ENCODE results near the gene PIP5KL1. TPM values are rescaled to one million over a fixed set of nuclear protein-coding genes. Genes with fewer than 3 reads are reported as not detected.

The PIP5KL1 gene
- total and polyA plus RNA-seq, 2 donors (not counting 3 experiments of a cell fraction or from before 2014, with no cell fraction given) = 1.5 to 2.9 TPM

DNA sequence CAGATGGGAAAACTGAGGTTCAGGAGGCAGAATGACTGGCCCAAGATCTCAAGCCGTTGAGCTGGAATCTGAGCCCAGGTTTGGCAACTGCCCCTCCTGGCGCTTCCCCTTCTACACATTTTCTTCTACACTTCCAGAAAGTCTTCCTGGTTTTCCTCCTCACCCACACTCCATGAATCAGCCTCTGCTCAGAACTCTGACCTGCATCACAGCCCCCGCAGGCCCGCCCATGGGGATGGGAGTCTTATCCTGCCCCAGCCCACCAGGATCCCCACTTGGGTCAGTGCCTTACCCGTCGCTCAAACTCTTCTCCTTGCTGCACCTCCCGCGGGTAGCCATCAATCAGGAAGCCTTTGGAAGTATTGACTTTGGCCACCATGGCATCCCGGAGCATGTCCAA lies 59.0 kb downstream of the PIP5KL1 start:
- Histone ChIP-seq H3K4me2 (ENCODE audit: insufficient read depth, low read length) (no peak overlapping the region), H3K4me3 (replicated peaks in 1 of 3; ENCODE audit: insufficient read depth in 1 of 3, low read depth in 1 of 3, low read length in 3 of 3) (no peak overlapping the region), H3K4me1 (ENCODE audit: control insufficient read depth, extremely low read depth, insufficient read depth, low read length) (peaks cover 20% of the 10 kb centered on the region), H3K79me2 (ENCODE audit: control insufficient read depth, insufficient read depth, low read length) (peaks cover 11% of the 10 kb centered on the region), H3K27me3 (ENCODE audit: control insufficient read depth in 2 of 2, insufficient read depth in 2 of 2, low read length in 2 of 2) (no peaks in the 10 kb centered on the region), H3K36me3 (ENCODE audit: control insufficient read depth in 2 of 2, extremely low read depth in 1 of 2, insufficient read depth in 2 of 2, low read length in 2 of 2) (peaks cover 0 to 20% of the 10 kb centered on the region in 2 experiments), H4K20me1 (replicated peaks; ENCODE audit: control insufficient read depth, extremely low read depth, insufficient read depth, low read length) (no peaks in the 10 kb centered on the region), H3K9me3 (replicated peaks; ENCODE audit: control insufficient read depth, insufficient read depth, low read length) (no peaks in the 10 kb centered on the region), H3K27ac (ENCODE audit: insufficient read depth, low read depth, low read length) (no peak overlapping the region), H2AFZ (ENCODE audit: low read depth, low read length) (no peak overlapping the region), H3K9ac (replicated peaks; ENCODE audit: extremely low read depth, insufficient read depth, low read length) (no peak overlapping the region), H3K9me1 (replicated peaks; ENCODE audit: control insufficient read depth, extremely low read depth, insufficient read depth, low read length) (no peaks in the 10 kb centered on the region)
- no TSS peak for BruUV-seq (replicated peaks)
- intact Hi-C loops (cut with micrococcal nuclease) = loop anchor here (2.0 kb wide), 1 partner anchor 55 kb away; no protein-coding TSS in a partner anchor
- CTCF ChIA-PET = interaction anchor here (1.0 to 4.2 kb wide), 3 partner anchors 10 to 50 kb away, joined by 3 to 27 read pairs (median 8); no protein-coding TSS in a partner anchor
- POLR2A ChIA-PET = no interaction called here
- FAIRE-seq (no peak), DNase-seq (ENCODE audit: low read depth, low spot score) (no peak)
- TF ChIP-seq GATA2 (IDR thresholded peaks at IDR 0.05; ENCODE audit: insufficient read depth, insufficient read length, low read depth, low read length) = no peak
- dilution Hi-C loops (cut with MboI; ENCODE audit: extremely low pct_ligation_motif_present, low sequenced_read_pairs) = no loop called here

DNA sequence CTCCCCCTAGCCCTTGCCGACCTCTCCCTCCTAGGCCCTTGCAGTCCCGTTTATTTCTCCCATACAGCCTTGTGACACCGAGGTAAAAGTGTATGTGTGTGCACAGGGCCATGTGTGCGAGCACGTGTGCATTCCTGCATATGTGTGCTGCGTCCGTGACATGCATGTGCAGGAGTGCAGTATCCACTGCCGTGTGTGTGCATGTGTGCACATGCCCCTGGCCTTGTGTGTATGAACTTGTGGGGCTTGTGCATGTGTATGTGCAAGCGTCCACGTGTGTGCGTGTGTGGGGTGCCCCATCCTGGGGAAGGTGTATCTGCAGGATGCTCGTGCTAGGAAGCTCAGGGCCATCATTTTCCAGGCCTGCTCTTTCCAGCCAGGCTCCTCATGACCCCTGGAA lies 59.7 kb downstream of the PIP5KL1 start:
- CTCF ChIA-PET = interaction anchor here (1.2 to 4.5 kb wide), 7 partner anchors 9 to 134 kb away, joined by 5 to 101 read pairs (median 8); partner anchors contain the start of gene ENG
- BruUV-seq (replicated peaks) = no TSS peak
- H3K4me3 ChIP-seq (replicated peaks in 1 of 3; ENCODE audit: insufficient read depth in 1 of 3, low read depth in 1 of 3, low read length in 3 of 3) = no peak overlapping the region
- H3K9me3 ChIP-seq (replicated peaks; ENCODE audit: control insufficient read depth, insufficient read depth, low read length) = no peaks in the 10 kb centered on the region
- no peak for DNase-seq (ENCODE audit: low read depth, low spot score)
- no peak overlapping the region for H2AFZ ChIP-seq (ENCODE audit: low read depth, low read length)
- H3K36me3 ChIP-seq (ENCODE audit: control insufficient read depth in 2 of 2, extremely low read depth in 1 of 2, insufficient read depth in 2 of 2, low read length in 2 of 2) = peaks cover 0 to 20% of the 10 kb centered on the region in 2 experiments
- TF ChIP-seq FOS (IDR thresholded peaks at IDR 0.05; ENCODE audit: borderline replicate concordance, insufficient read depth, low read length) (no peak), GATA2 (IDR thresholded peaks at IDR 0.05; ENCODE audit: insufficient read depth, insufficient read length, low read depth, low read length) (no peak), JUN (IDR thresholded peaks at IDR 0.05; ENCODE audit: borderline replicate concordance, insufficient read depth, insufficient read length, low read depth) (no peak), POLR2A (IDR thresholded peaks at IDR 0.05; ENCODE audit: low read depth, low read length) (no peak), EZH2 (IDR thresholded peaks at IDR 0.05; ENCODE audit: borderline replicate concordance, low read depth, low read length, severe bottlenecking) (no peak), POLR2AphosphoS5 (IDR thresholded peaks at IDR 0.05; ENCODE audit: insufficient read depth, low read depth, low read length) (no peak), MYC (IDR thresholded peaks at IDR 0.05; ENCODE audit: low read depth, low read length) (no peak)
- TF ChIP-seq, protein P1, sequence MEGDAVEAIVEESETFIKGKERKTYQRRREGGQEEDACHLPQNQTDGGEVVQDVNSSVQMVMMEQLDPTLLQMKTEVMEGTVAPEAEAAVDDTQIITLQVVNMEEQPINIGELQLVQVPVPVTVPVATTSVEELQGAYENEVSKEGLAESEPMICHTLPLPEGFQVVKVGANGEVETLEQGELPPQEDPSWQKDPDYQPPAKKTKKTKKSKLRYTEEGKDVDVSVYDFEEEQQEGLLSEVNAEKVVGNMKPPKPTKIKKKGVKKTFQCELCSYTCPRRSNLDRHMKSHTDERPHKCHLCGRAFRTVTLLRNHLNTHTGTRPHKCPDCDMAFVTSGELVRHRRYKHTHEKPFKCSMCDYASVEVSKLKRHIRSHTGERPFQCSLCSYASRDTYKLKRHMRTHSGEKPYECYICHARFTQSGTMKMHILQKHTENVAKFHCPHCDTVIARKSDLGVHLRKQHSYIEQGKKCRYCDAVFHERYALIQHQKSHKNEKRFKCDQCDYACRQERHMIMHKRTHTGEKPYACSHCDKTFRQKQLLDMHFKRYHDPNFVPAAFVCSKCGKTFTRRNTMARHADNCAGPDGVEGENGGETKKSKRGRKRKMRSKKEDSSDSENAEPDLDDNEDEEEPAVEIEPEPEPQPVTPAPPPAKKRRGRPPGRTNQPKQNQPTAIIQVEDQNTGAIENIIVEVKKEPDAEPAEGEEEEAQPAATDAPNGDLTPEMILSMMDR (IDR thresholded peaks at IDR 0.05; ENCODE audit: extremely low read depth in 1 of 2, insufficient read depth in 1 of 2, low read depth in 1 of 2, low read length in 2 of 2) = no peak
- TF ChIP-seq, protein P2, sequence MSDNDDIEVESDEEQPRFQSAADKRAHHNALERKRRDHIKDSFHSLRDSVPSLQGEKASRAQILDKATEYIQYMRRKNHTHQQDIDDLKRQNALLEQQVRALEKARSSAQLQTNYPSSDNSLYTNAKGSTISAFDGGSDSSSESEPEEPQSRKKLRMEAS (IDR thresholded peaks at IDR 0.05; ENCODE audit: insufficient read depth, insufficient read length) = no peak
- intact Hi-C loops (cut with micrococcal nuclease) (loop anchor here (1.0 to 2.0 kb wide), 5 partner anchors 43 to 136 kb away; partner anchors contain the start of gene TOR2A), dilution Hi-C loops (cut with MboI; ENCODE audit: extremely low pct_ligation_motif_present, low sequenced_read_pairs) (no loop called here)
- H4K20me1 ChIP-seq (replicated peaks; ENCODE audit: control insufficient read depth, extremely low read depth, insufficient read depth, low read length) = no peaks in the 10 kb centered on the region
- H3K9me1 ChIP-seq (replicated peaks; ENCODE audit: control insufficient read depth, extremely low read depth, insufficient read depth, low read length) = no peaks in the 10 kb centered on the region
- H3K4me2 ChIP-seq (ENCODE audit: insufficient read depth, low read length) = no peak overlapping the region
- peaks cover 15% of the 10 kb centered on the region for H3K4me1 ChIP-seq (ENCODE audit: control insufficient read depth, extremely low read depth, insufficient read depth, low read length)
- no peak overlapping the region for H3K27ac ChIP-seq (ENCODE audit: insufficient read depth, low read depth, low read length)
- H3K9ac ChIP-seq (replicated peaks; ENCODE audit: extremely low read depth, insufficient read depth, low read length) = no peak overlapping the region
- POLR2A ChIA-PET = interaction anchor here (1.1 kb wide), 1 partner anchor 103 kb away, joined by 7 read pairs; no protein-coding TSS in a partner anchor
- peaks cover 6% of the 10 kb centered on the region for H3K79me2 ChIP-seq (ENCODE audit: control insufficient read depth, insufficient read depth, low read length)
- no peak for FAIRE-seq
- no peaks in the 10 kb centered on the region for H3K27me3 ChIP-seq (ENCODE audit: control insufficient read depth in 2 of 2, insufficient read depth in 2 of 2, low read length in 2 of 2)

All from endothelial cell of umbilical vein (primary cell).